ENCODE data around the gene LDLRAD3. TPM values are rescaled to one million over a fixed set of nuclear protein-coding genes. Genes with fewer than 3 reads are reported as not detected.

LDLRAD3 gene
- total RNA-seq, 1 experiment from 2014 or later: 19.0 TPM

- no peaks in the 10 kb centered on the region for H3K79me2 ChIP-seq (ENCODE audit: insufficient read depth, low read length)
- H3K4me2 ChIP-seq (ENCODE audit: low read length): no peak overlapping the region
- ATAC-seq (no peak), DNase-seq (ENCODE audit: low read depth, low spot score) (no peak)
- no peaks in the 10 kb centered on the region for H3K9me2 ChIP-seq (ENCODE audit: insufficient read depth)
- ChIA-PET CTCF (no interaction called here), RAD21 (ENCODE audit: low non-redundant PET in 1 of 2, low total read pairs in 2 of 2, uncharacterized antibody in 2 of 2, unreplicated experiment in 2 of 2) (no interaction called here), POLR2A (no interaction called here)
- BruUV-seq (replicated peaks): no TSS peak
- H3K27me3 ChIP-seq (ENCODE audit: insufficient read depth, low read length): no peaks in the 10 kb centered on the region
- no peaks in the 10 kb centered on the region for H3K36me3 ChIP-seq (ENCODE audit: control insufficient read depth in 1 of 2, insufficient read depth in 2 of 2, low read length in 2 of 2)
- H3K27ac ChIP-seq (ENCODE audit: low read depth, low read length): no peak overlapping the region
- TF ChIP-seq, protein P1, sequence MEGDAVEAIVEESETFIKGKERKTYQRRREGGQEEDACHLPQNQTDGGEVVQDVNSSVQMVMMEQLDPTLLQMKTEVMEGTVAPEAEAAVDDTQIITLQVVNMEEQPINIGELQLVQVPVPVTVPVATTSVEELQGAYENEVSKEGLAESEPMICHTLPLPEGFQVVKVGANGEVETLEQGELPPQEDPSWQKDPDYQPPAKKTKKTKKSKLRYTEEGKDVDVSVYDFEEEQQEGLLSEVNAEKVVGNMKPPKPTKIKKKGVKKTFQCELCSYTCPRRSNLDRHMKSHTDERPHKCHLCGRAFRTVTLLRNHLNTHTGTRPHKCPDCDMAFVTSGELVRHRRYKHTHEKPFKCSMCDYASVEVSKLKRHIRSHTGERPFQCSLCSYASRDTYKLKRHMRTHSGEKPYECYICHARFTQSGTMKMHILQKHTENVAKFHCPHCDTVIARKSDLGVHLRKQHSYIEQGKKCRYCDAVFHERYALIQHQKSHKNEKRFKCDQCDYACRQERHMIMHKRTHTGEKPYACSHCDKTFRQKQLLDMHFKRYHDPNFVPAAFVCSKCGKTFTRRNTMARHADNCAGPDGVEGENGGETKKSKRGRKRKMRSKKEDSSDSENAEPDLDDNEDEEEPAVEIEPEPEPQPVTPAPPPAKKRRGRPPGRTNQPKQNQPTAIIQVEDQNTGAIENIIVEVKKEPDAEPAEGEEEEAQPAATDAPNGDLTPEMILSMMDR (IDR thresholded peaks at IDR 0.05 in 2 of 3, conservative IDR thresholded peaks at IDR 0.05 in 1 of 3; ENCODE audit: borderline replicate concordance in 1 of 3, insufficient read depth in 1 of 3, low read depth in 2 of 3, low read length in 2 of 3): no peak
- TF ChIP-seq POLR2AphosphoS5 (IDR thresholded peaks at IDR 0.05; ENCODE audit: low read depth, low read length): no peak
- no peak for TF ChIP-seq ZFX (IDR thresholded peaks at IDR 0.05)
- no peak for TF ChIP-seq JUND (IDR thresholded peaks at IDR 0.05)
- no peak for TF ChIP-seq TCF7L2 (IDR thresholded peaks at IDR 0.05; ENCODE audit: borderline replicate concordance, extremely low read depth, insufficient read depth, insufficient read length)
- no peak for TF ChIP-seq REST (IDR thresholded peaks at IDR 0.05; ENCODE audit: low read depth)
- TF ChIP-seq, protein P2, sequence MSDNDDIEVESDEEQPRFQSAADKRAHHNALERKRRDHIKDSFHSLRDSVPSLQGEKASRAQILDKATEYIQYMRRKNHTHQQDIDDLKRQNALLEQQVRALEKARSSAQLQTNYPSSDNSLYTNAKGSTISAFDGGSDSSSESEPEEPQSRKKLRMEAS (IDR thresholded peaks at IDR 0.05): no peak
- TF ChIP-seq EZH2phosphoT487 (IDR thresholded peaks at IDR 0.05; ENCODE audit: borderline replicate concordance): no peak
- TF ChIP-seq EZH2 (IDR thresholded peaks at IDR 0.05): no peak
- no peak for TF ChIP-seq SIN3A (IDR thresholded peaks at IDR 0.05; ENCODE audit: low read depth)
- H4K20me1 ChIP-seq (ENCODE audit: insufficient read depth): no peaks in the 10 kb centered on the region
- H3K4me1 ChIP-seq (ENCODE audit: control insufficient read depth in 1 of 2, insufficient read depth in 2 of 2, low read length in 2 of 2): peaks cover 8 to 12% of the 10 kb centered on the region in 2 experiments; a peak in 2 of 4 replicates
- no peaks in the 10 kb centered on the region for H3K9me3 ChIP-seq (ENCODE audit: control insufficient read depth in 1 of 2, insufficient read depth in 1 of 2, low read depth in 1 of 2, low read length in 2 of 2)
- no peak overlapping the region for H3K9ac ChIP-seq (ENCODE audit: low read length)
- intact Hi-C loops (cut with micrococcal nuclease): no loop called here
- no peak overlapping the region for H3K4me3 ChIP-seq (replicated peaks in 1 of 2; ENCODE audit: low read depth in 1 of 2, low read length in 2 of 2)
- no peak overlapping the region for H2AFZ ChIP-seq (ENCODE audit: low read depth, low read length, poor library complexity, severe bottlenecking)
Measured at GRCh38 chr11:36126678-36127077, 182.8 kb downstream of the LDLRAD3 start.
